22Rv1 (cell line): Measurements from ENCODE around the gene DHRSX.

Experiments
- H3K27ac ChIP-seq: fragments of 450-650 bp; 2 replicates; pipeline ENCODE4 v1.5.1; 2017
- ZFX ChIP-seq: fragments of 450-650 bp; IDR thresholded peaks from 2 replicates; pipeline ENCODE4 v1.6.1; 2017; ENCODE audit warnings: antibody characterized with exemption, borderline replicate concordance
- TF ChIP-seq, protein P1 (sequence below): fragments of 450-650 bp; IDR thresholded peaks from 2 replicates; pipeline ENCODE4 v1.5.1; 2017; ENCODE audit warnings: mild to moderate bottlenecking

The DHRSX gene

GRCh38 chrX:2336181-2336580, 164.6 kb downstream of the DHRSX start:
- no peak overlapping the region for H3K27ac ChIP-seq
- TF ChIP-seq, protein P1, sequence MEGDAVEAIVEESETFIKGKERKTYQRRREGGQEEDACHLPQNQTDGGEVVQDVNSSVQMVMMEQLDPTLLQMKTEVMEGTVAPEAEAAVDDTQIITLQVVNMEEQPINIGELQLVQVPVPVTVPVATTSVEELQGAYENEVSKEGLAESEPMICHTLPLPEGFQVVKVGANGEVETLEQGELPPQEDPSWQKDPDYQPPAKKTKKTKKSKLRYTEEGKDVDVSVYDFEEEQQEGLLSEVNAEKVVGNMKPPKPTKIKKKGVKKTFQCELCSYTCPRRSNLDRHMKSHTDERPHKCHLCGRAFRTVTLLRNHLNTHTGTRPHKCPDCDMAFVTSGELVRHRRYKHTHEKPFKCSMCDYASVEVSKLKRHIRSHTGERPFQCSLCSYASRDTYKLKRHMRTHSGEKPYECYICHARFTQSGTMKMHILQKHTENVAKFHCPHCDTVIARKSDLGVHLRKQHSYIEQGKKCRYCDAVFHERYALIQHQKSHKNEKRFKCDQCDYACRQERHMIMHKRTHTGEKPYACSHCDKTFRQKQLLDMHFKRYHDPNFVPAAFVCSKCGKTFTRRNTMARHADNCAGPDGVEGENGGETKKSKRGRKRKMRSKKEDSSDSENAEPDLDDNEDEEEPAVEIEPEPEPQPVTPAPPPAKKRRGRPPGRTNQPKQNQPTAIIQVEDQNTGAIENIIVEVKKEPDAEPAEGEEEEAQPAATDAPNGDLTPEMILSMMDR = no peak
- no peak for TF ChIP-seq ZFX

GRCh38 chrX:2334237-2334636, 166.5 kb downstream of the DHRSX start:
- no peak for TF ChIP-seq ZFX
- TF ChIP-seq, protein P1 = no peak
- no peak overlapping the region for H3K27ac ChIP-seq

DNA sequence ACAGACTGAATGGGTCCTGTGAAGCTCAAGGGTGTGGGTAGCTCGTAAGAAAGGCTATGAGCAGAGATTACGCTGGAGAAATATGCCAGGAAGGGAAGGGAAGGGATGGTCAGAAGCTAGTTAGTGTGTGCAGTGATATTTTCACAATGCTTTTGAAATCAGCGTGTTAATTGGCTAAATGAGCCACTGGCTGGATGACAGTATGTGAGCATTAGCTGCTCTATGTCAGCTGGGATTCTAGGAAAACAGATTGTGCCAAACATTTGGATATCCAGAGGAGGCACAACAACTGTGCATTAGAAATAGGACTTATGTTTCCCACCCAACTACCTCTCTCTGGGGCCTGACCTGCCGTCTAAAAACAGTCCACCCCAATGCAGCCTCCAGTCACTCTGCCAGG, 168.5 kb downstream of the DHRSX start:
- no peak for TF ChIP-seq ZFX
- TF ChIP-seq, protein P1 = no peak

DNA sequence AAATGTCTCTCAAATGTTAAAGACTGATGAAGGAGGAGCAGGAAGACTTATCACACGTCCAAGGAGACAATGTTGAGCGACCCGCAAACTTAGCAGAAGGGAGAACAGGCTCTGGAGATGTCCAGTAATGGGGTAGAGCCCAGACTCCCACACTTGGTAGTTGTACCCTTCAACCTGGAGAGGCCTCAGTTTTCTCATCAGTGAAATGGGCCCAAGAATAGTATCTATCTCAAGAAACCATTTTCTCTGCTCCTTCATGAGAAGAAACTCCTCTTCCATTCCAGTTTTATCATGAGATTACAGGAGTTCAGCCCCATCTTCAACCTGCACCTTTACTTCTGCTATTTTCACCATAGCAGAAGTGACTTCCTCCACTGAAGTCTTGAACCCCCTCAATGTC, 169.9 kb downstream of the DHRSX start:
- H3K27ac ChIP-seq = no peak overlapping the region
- TF ChIP-seq, protein P1 = no peak
- no peak for TF ChIP-seq ZFX

More for the DNA sequence above, 168.5 kb downstream of the DHRSX start:
- H3K27ac ChIP-seq = no peak overlapping the region

DNA sequence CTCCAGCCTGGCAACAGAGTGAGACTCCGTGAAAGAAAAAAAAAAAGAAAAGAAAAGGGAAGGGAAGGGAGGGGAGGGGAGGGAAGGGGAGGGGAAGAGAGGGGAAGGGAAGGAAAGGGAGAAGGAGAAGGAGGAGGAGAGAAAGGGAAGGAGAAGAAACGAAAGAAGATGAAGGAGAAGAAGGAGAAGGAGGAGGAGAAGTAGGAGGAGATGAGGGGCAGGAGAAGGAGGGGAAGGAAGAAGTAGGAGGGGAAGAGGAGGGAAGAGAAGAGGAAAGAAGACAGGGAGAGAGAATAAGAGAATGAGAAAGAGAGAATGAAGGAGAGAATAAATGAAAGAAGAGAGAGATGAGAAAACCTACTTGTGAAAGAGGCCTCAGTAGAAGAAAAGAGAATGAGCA, 170.3 kb downstream of the DHRSX start:
- H3K27ac ChIP-seq = no peak overlapping the region
- no peak for TF ChIP-seq ZFX
- TF ChIP-seq, protein P1 = no peak

- TF ChIP-seq, protein P1 = no peak
- TF ChIP-seq ZFX = no peak
- H3K27ac ChIP-seq = no peak overlapping the region
Measured at GRCh38 chrX:2327423-2327822, 173.4 kb downstream of the DHRSX start.

- no peak overlapping the region for H3K27ac ChIP-seq
- no peak for TF ChIP-seq ZFX
- TF ChIP-seq, protein P1 = no peak
Measured at GRCh38 chrX:2325076-2325784, 175.5 kb downstream of the DHRSX start.
